ENCODE data around the gene CDK14.
"Not testable (repeated sequence)": the region's sequence is repeated elsewhere in the genome, so short reads cannot be mapped to it uniquely, and the experiment has no call there.

The CDK14 gene

GRCh38 chr7:90797596-90797995, 201.5 kb downstream of the CDK14 start:
- no peak for DNase-seq (ENCODE audit: extremely low read depth, insufficient read length)
- no peaks in the 10 kb centered on the region for H3K27me3 ChIP-seq (replicated peaks; ENCODE audit: control insufficient read depth, insufficient read depth, low read length)
- no peak for TF ChIP-seq CTCF (IDR thresholded peaks at IDR 0.05; ENCODE audit: insufficient read depth, low read length, poor library complexity, severe bottlenecking)
- no peaks in the 10 kb centered on the region for H3K36me3 ChIP-seq (ENCODE audit: control insufficient read depth, insufficient read depth, low read length)
- H3K4me3 ChIP-seq (replicated peaks; ENCODE audit: low read depth, low read length): no peak overlapping the region

- no peaks in the 10 kb centered on the region for H3K27me3 ChIP-seq (replicated peaks; ENCODE audit: control insufficient read depth, insufficient read depth, low read length)
- no peak overlapping the region for H3K4me3 ChIP-seq (replicated peaks; ENCODE audit: low read depth, low read length)
- TF ChIP-seq CTCF (IDR thresholded peaks at IDR 0.05; ENCODE audit: insufficient read depth, low read length, poor library complexity, severe bottlenecking): no peak
- DNase-seq (ENCODE audit: extremely low read depth, insufficient read length): no peak
- H3K36me3 ChIP-seq (ENCODE audit: control insufficient read depth, insufficient read depth, low read length): no peaks in the 10 kb centered on the region; the same call in 1 of the 2 replicates
These were observed 208.2 kb downstream of the CDK14 start for GRCh38 chr7:90804370-90804769.

DNA sequence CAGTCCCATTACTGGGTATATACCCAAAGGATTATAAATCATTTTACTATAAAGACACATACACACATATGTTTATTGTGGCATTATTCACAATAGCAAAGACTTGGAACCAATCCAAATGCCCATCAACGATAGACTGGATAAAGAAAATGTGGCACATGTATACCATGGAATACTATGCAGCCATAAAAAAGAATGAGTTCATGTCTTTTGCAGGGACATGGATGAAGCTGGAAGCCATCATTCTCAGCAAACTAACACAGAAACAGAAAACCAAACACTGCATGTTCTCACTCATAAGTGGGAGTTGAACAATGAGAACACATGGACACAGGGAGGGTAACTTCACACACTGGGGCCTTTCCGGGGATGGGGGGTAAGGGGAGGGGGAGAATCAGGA, 219.4 kb downstream of the CDK14 start:
- H3K4me3 ChIP-seq (replicated peaks; ENCODE audit: low read depth, low read length); H3K27me3 ChIP-seq (replicated peaks; ENCODE audit: control insufficient read depth, insufficient read depth, low read length); H3K36me3 ChIP-seq (ENCODE audit: control insufficient read depth, insufficient read depth, low read length); DNase-seq (ENCODE audit: extremely low read depth, insufficient read length): not testable (repeated sequence)

DNA sequence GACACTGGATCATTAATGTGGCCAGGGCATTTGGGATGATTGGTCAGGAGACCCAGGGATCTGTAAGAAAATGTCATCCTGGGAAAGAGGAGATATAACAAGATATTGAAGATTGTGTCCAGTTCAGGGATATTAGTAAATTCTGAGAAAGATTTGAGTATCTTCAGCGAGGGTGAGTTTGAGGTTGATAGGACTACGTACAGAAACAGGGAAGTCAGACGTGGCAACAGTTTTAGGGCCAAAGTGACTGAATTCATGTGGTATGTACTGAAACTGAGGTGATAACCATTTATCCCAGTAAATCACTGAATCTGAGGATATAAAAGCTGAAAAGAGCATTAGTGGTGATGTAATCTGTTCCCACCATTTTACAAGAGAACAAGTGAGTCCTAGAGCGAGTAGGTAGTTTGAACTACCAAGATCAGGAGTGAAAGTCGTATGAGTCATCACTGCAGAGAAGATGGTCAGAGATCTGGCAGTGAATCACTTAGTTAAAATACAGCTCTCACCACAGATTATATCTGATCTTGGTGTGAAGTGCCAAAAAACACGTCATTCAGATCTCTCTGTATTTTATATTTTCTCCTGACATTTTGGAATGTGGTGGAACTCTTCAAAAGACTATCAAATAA, 220.5 kb downstream of the CDK14 start:
- Histone ChIP-seq H3K27me3 (replicated peaks; ENCODE audit: control insufficient read depth, insufficient read depth, low read length) (no peaks in the 10 kb centered on the region), H3K36me3 (ENCODE audit: control insufficient read depth, insufficient read depth, low read length) (no peaks in the 10 kb centered on the region), H3K4me3 (replicated peaks; ENCODE audit: low read depth, low read length) (no peak overlapping the region)
- DNase-seq (ENCODE audit: extremely low read depth, insufficient read length): peak; percentile 68
- TF ChIP-seq CTCF (IDR thresholded peaks at IDR 0.05; ENCODE audit: insufficient read depth, low read length, poor library complexity, severe bottlenecking): no peak

DNA sequence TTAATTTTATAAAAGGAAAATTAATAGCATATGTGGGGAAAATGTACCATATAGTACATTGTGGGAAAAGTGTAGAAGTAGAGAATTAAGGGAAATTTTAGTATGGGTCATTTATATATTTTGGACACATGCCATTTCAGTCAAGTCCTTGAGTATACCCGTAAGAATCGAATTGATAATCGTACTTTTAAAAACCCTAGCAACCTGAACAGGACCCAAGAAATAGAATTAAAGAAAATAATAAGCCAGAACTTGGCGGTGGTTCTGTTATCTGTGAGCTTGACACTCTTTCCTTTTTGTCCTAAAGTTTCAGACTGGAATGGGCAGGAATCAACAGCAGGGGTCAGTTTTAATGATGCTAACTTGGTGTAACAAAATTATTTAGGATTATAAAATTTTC, 221.0 kb downstream of the CDK14 start:
- H3K36me3 ChIP-seq (ENCODE audit: control insufficient read depth, insufficient read depth, low read length): no peaks in the 10 kb centered on the region
- TF ChIP-seq CTCF (IDR thresholded peaks at IDR 0.05; ENCODE audit: insufficient read depth, low read length, poor library complexity, severe bottlenecking): no peak
- H3K27me3 ChIP-seq (replicated peaks; ENCODE audit: control insufficient read depth, insufficient read depth, low read length): no peaks in the 10 kb centered on the region
- no peak for DNase-seq (ENCODE audit: extremely low read depth, insufficient read length)
- H3K4me3 ChIP-seq (replicated peaks; ENCODE audit: low read depth, low read length): no peak overlapping the region

- Histone ChIP-seq H3K27me3 (replicated peaks; ENCODE audit: control insufficient read depth, insufficient read depth, low read length) (no peaks in the 10 kb centered on the region), H3K36me3 (ENCODE audit: control insufficient read depth, insufficient read depth, low read length) (no peaks in the 10 kb centered on the region), H3K4me3 (replicated peaks; ENCODE audit: low read depth, low read length) (no peak overlapping the region)
- TF ChIP-seq CTCF (IDR thresholded peaks at IDR 0.05; ENCODE audit: insufficient read depth, low read length, poor library complexity, severe bottlenecking): no peak
- no peak for DNase-seq (ENCODE audit: extremely low read depth, insufficient read length)
These were observed 221.7 kb downstream of the CDK14 start for GRCh38 chr7:90817846-90818245.
